GM19043 (cell line): Measurements from ENCODE around the gene ASPA.

Source experiments
- ATAC-seq: cut with Tn5 transposase; IDR thresholded peaks from one replicate; pipeline ENCODE4 v1.9.1; 2021; ENCODE audit warnings: low read depth; ENCODE audit not compliant: unreplicated experiment

ASPA gene

DNA sequence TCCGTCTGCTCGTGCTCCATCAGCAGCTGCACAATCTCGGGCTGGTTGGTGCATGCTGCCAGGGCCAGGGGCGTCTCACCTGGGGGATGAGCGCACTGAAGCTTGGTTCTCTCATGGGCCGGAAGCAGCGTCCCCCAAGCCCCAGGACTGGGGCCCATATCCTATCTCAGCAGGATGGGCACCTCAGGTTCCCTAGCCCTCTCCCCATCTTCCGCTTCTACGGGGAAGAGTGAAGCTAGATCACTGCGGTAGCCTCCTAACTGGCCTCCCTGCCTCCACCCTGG is 57.0 kb downstream of the ASPA start:
- no peak for ATAC-seq

- ATAC-seq = no peak
These were observed 58.0 kb downstream of the ASPA start for GRCh38 chr17:3533752-3534151.

DNA sequence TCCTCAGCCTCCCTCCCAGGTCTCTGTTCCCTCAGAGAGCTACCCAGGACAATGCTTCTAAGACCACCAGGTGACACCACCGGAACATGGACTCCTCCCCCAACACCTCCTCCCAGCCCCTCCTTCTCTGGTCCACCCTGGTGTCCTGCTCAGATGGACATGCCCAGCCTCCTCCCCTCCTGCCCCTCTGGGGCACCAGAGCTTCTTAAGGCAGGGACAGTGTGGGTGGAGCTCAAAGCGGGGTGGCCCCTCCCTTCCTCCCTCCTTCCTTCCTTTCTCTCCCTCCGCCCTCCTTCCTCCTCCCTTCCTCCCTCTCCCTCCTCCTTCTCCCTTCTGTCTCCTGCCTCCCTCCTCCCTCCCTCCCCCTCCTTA is 59.1 kb downstream of the ASPA start:
- no peak for ATAC-seq

DNA sequence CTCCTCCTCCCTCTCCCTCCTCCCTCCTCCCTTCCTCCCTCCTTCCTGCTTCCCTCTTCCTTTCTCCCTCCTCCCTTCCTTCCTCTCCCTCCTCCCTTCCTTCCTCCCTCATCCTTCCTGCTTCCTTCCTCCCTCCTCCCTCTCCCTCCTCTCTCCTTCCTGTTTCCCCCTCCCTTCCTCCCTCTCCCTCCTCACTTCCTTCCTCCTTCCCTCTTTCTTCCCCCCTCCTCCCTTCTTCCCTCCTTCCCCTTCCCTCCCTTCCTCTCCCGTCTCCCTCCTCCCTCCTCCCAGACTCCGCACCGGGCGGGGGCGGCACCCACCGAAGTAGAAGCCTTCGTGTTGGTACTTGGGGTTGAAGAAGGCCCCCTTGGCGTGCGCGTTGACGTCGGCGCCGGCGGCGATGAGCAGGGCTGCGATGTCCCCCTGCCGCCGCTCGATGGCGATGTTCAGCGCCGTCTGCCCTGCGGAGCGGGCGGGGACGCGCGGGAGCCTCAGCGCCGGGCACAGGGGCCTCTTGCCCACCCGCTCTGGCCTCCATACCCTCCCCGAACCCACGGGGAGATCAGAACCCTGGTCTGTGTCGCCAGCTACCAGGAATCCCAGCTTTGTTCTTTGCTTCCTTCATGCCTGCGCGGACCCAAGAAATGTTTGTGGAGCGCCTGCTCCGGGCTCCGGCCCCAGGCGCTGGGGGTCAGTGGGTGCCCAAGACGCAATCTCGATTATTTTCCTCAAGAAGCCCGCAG is 59.6 kb downstream of the ASPA start:
- no peak for ATAC-seq

DNA sequence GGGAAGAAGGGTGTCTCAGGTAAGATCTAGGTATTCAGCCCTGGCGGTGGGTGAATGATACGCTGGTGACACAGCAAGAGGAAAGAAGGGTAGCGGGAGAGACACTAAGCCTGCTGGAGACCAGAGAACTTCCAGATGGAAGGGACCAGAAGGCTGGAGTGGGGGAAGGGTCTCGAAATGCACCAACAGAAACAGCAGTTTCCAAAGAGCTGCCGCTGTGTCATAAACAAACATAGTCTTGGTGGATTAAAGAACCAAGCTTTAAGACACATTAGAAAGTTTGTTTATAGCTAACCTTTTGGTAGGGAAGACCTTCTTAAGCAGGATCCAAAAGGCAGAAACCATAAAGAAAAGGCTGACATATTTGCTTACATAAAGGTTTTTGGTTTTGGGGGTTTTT is 60.9 kb downstream of the ASPA start:
- no peak for ATAC-seq

GRCh38 chr17:3539881-3540540 is 64.2 kb downstream of the ASPA start:
- ATAC-seq = no peak

- ATAC-seq = no peak
These were observed 66.8 kb downstream of the ASPA start for GRCh38 chr17:3542410-3543088.

DNA sequence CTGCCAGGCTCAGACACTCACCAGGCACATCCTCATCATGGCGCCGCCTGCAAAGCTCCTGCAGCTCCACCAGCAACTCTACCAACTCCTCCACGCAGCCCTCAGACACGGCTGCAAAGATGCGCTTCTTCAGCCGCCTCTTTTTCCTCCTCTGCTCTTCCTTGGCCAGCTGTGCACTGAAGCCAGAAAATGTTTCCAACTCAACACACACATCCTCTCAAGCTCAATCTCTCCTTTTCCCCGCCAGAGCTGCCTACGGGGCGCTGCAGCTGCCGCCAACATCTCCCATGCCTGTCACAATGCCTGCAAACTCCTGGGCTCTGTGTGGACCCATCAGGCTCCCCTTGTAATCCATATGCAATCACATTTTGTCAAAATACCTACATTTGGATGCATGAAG is 67.7 kb downstream of the ASPA start:
- no peak for ATAC-seq

DNA sequence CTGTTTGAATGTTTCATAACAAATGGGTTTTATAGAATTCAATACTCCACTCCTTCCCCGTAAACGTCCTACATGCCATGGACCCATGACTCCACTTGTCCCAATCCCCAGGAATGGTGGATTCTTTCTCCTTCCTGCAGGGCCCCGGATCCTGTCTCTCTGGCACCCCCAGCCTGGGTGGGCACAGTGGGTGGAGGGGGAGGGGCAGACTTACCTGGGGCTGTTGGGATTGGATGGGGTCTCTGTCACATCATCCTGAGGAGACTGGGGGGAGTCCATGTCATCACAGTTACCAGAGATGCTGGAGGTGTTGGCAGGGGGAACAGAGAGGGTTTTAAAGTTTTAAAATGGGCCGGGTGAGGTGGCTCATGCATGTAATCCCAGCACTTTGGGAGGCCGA is 68.6 kb downstream of the ASPA start:
- ATAC-seq = no peak

GRCh38 chr17:3545151-3545550 is 69.4 kb downstream of the ASPA start:
- ATAC-seq = no peak

- ATAC-seq = no peak
These were observed 70.7 kb downstream of the ASPA start for GRCh38 chr17:3546521-3546920.

DNA sequence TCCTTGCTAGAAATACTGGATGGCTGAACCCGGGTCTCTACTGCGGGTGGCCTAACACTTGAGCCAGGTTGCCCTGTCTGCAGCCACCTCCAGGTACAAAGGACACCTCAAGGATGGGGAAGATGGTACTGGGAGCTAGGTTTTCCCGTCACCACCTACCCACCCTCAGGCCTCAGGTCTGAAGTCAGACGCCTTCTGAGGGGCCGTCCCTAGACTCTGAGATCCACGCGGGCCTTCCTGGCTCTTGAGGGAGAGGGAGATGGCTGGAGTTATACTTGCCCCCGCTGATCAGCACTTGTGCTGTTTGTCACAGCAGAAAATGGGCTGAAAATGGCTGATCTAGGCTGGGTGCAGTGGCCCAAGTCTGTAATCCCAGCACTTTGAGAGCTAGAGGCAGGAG is 71.2 kb downstream of the ASPA start:
- ATAC-seq = no peak

DNA sequence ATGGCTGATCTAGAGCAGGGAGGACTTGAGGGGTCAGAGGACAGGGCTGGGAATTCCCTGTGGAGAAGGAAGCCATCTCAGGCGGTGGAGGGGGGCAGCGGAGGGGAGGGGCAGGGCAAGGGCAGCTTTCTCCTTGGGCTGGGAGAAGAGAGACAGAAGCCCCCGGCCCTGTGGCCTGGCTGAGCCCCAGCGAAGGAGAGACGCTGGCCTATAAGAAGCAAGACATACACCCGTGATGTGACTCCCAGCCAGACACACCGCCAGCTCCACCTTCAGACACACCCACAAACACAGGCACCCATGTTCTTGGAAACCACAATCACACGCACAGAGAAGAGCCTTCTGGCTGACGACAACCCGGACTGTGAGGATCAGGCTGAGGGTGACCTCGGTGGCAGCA is 71.8 kb downstream of the ASPA start:
- no peak for ATAC-seq

GRCh38 chr17:3549610-3550162 is 73.9 kb downstream of the ASPA start:
- ATAC-seq = no peak

DNA sequence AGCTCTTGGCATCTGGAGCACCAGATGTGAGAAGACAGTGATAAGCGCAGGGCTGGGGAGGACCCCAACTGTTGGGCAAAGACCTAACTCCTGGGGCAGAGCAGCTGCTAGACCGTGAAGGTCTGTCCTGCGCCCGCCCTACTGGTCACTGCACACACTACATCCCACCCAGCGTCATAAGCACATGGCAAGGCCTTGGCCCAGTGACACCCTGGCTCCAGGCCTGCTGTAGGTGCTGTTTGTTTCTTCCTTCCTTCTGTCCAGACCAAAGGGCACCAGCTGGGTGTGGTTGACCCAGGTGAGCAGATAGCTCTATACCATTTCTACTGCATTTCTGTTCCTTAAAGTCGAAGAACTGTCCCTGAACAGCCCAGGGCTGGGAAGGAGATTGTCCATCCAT is 75.4 kb downstream of the ASPA start:
- ATAC-seq = no peak

- no peak for ATAC-seq
These were observed 77.1 kb downstream of the ASPA start for GRCh38 chr17:3552916-3553315.
